Muscle layer of colon (tissue), 2 donors: ENCODE data around the gene CHSY1.
A peak's percentile ranks its signal among the peaks of the same experiment; 100 is the strongest.

Experiments
- H3K27ac ChIP-seq: one replicate; pipeline ENCODE4 v1.7.0; 2013; ENCODE audit warnings: low read depth, mild to moderate bottlenecking, low read length, moderate library complexity
- H3K27me3 ChIP-seq, 2 donors: one replicate each; pipeline ENCODE4 v1.7.0; 2013; ENCODE audit warnings: low read length in 2 of 2, mild to moderate bottlenecking in 2 of 2; ENCODE audit not compliant: insufficient read depth in 2 of 2, control insufficient read depth in 1 of 2
- H3K36me3 ChIP-seq: one replicate; pipeline ENCODE4 v1.7.0; 2013; ENCODE audit warnings: mild to moderate bottlenecking, low read length; ENCODE audit not compliant: insufficient read depth
- H3K4me1 ChIP-seq: one replicate; pipeline ENCODE4 v1.7.0; 2013; ENCODE audit warnings: mild to moderate bottlenecking, low read length; ENCODE audit not compliant: insufficient read depth
- H3K4me3 ChIP-seq, 2 donors: one replicate each; pipeline ENCODE4 v1.7.0; 2013; ENCODE audit warnings: low read length in 2 of 2, low read depth in 1 of 2, mild to moderate bottlenecking in 1 of 2, moderate library complexity in 1 of 2
- H3K9ac ChIP-seq: one replicate; pipeline ENCODE4 v1.7.0; 2013; ENCODE audit warnings: low read length
- H3K9me3 ChIP-seq: one replicate; pipeline ENCODE4 v1.7.0; 2013; ENCODE audit warnings: mild to moderate bottlenecking, low read length
- donor health status: abdominal sarcoma.
- donor health status: Adenocarcinoma of cecum.

The CHSY1 gene

DNA sequence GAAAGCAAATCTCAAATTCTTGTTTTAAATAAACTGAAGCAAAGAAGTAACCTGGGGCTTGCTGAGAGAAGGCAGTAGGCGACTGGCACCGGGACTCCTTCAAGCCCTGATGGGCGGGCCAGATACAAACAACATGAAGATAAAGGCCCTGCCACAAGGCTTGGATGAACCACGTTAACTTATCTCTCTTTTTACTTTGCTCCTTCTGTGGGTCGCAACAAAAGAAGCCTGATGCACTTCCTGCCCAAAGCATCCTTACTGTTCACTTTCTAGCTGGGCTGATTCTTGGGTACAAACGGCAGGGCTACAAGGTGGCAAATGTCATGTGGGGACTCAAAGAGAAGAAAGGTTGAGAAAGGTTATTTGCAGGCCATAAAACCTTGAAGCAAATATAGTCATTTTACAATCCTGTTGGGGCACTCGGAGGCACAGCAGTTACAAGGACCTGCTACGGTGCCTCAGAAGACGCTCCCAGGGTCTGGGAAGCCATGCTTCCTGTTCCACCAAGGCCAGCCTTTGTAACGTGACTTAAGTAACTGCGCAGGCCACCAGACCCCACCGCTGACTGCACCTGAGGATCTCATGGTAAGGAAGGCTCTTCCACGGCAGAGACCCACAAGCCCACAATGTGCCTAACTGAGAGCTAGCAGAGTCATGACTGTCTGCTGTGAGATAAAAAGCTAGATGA is 71.1 kb downstream of the CHSY1 start:
- no peaks in the 10 kb centered on the region for H3K27me3 ChIP-seq
- no peak overlapping the region for H3K4me3 ChIP-seq
- peaks cover 15% of the 10 kb centered on the region for H3K36me3 ChIP-seq
- no peaks in the 10 kb centered on the region for H3K9me3 ChIP-seq
- H3K4me1 ChIP-seq, result no peaks in the 10 kb centered on the region
- H3K27ac ChIP-seq, result no peak overlapping the region
- H3K9ac ChIP-seq, result no peak overlapping the region

DNA sequence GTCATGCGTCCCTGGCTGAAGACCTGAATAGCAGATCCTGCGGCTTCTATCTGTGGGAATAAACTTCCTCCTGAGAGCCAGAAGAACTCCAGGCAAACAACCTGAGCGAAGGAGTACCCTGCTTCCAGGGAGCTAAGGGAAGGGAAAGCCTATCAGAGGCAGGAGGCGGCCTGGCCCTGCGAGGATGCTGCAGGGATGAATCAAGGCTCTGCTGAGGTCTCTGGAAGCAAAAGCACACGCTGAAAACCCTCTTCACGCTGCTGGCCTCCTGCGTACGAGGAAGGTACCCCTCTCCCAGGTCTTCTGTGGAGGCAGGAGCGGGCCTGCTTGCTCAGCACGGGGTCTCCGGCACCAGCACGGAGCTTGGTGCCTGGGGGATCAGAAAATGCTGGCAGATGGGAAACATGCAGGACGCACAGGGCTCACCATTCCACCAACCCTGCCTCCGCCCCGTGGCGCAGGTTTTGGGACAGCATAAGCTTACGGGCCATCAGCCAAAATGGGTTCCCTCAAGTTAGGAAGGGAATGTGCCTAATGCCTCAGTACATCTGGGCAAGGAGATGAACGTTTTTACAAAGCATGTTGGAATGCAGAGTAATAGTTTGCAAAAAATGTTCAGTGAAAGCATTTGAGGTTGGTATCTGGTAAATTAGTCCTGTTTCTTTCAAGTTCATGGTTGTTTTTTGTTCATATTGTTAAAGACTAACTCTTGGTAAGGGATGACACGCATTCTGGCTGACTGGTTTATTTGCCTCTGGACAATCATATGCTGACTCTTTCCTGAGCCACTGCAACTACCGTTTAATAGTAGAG is 72.3 kb downstream of the CHSY1 start:
- H3K4me3 ChIP-seq, result no peak overlapping the region
- H3K36me3 ChIP-seq, result peaks cover 15% of the 10 kb centered on the region
- H3K27me3 ChIP-seq, result no peaks in the 10 kb centered on the region
- no peak overlapping the region for H3K9ac ChIP-seq
- no peaks in the 10 kb centered on the region for H3K9me3 ChIP-seq
- no peak overlapping the region for H3K27ac ChIP-seq
- H3K4me1 ChIP-seq, result no peaks in the 10 kb centered on the region

DNA sequence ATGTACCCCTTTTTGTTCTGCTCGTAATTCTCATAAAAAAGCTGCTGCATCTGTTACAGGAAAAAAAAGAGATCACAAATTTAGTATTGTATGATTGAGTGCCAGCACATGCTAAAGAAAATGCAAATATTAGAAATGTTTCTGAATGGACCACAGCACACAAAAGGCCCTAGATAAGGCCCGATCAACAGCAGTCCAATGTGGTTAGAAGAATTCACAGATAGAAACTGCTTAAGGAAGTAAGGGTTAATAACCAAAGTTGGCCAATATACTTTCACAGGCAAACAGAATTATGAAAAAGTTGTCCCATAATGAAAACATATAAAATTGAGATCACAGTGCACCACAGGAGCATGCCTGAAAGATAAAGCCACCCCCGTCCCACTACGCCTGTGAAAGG is 72.9 kb downstream of the CHSY1 start:
- Histone ChIP-seq H3K9ac (no peak overlapping the region), H3K27me3 (no peaks in the 10 kb centered on the region), H3K9me3 (no peaks in the 10 kb centered on the region), H3K27ac (no peak overlapping the region), H3K4me3 (no peak overlapping the region), H3K36me3 (peaks cover 15% of the 10 kb centered on the region), H3K4me1 (no peaks in the 10 kb centered on the region)

DNA sequence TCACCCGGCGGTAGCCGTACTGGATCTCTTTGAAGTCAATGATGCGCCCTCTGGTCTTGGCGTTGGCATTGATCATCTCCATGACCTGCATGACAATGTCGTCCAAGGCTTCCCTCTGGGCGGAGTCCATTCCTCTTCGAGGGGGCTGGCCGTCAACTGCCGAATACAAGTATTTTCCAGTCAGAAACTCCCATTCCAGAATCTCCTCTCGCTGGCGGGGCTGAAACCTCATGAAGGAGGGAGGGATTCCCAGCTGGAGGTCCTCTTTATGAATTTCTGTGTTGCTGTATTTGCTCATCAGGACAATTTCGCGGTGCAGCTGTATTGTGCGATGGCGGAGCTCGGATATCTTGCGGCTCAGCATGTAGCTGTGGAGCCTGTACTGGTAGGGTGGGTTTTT is 73.4 kb downstream of the CHSY1 start:
- Histone ChIP-seq H3K9ac (no peak overlapping the region), H3K36me3 (peaks cover 15% of the 10 kb centered on the region), H3K4me3 (no peak overlapping the region), H3K27me3 (no peaks in the 10 kb centered on the region), H3K9me3 (no peaks in the 10 kb centered on the region), H3K4me1 (no peaks in the 10 kb centered on the region), H3K27ac (no peak overlapping the region)

DNA sequence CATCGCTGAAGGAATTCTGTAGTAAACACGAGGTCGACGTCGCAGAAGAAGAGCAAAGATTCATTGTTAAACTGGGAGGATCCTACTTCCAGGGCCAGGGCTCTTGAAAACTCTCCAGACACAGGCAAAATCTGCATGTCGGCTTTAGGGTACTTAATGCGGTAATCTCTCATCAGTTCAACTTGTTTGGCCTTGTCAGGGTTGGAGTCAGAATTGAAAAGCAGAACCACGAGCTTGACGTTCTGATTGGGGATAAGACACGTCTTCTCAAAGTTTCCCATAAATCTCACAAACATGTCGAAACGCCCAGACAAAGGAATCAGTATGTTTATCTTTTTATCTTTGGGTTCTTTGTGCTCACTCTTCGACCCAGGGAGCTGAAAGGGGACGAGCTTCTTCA is 74.0 kb downstream of the CHSY1 start:
- Histone ChIP-seq H3K27ac (no peak overlapping the region), H3K27me3 (no peaks in the 10 kb centered on the region), H3K9ac (no peak overlapping the region), H3K36me3 (peaks cover 15% of the 10 kb centered on the region), H3K4me1 (no peaks in the 10 kb centered on the region), H3K4me3 (no peak overlapping the region), H3K9me3 (no peaks in the 10 kb centered on the region)

DNA sequence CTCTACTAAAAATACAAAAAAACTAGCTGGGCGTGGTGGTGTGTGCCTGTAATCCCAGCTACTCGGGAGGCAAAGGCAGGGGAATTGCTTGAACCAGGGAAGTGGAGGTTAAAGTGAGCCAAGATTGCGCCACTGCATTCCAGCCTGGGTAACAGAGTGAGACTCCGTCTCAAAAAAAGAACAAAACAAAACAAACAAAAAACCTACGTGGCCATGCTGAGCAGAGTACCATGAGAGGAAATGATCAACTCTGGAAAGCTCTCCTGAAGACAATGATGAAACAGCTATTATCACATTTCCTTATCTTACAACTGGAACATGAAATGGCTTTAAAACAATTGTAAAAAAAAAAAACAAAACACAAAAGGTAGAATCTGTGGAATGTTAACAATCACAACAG is 75.2 kb downstream of the CHSY1 start:
- Histone ChIP-seq H3K36me3 (peaks cover 15% of the 10 kb centered on the region), H3K4me1 (no peaks in the 10 kb centered on the region), H3K4me3 (no peak overlapping the region), H3K27me3 (no peaks in the 10 kb centered on the region), H3K9me3 (no peaks in the 10 kb centered on the region), H3K9ac (no peak overlapping the region), H3K27ac (no peak overlapping the region)

DNA sequence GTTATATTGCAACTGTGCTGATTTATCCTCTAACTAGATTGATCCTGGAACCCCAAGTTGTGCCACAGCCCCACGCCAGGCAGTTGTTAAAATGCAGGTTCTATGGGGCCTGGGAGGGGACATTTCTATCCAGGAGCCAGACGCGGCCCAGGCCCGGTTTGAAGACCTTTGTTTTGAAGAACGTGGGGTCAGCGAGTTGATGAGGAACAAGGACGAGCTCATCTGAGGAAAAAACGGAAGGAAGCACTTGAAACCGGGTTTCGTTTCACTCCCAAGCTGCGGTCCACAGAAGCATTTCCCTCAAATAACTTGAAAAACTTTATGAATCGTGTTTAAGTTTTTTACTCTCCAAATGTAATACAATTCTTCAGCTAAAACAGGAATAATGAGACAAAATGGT is 76.4 kb downstream of the CHSY1 start:
- Histone ChIP-seq H3K9ac (no peak overlapping the region), H3K27me3 (no peaks in the 10 kb centered on the region), H3K9me3 (no peaks in the 10 kb centered on the region), H3K4me3 (no peak overlapping the region), H3K36me3 (peaks cover 15% of the 10 kb centered on the region), H3K4me1 (no peaks in the 10 kb centered on the region), H3K27ac (no peak overlapping the region)

DNA sequence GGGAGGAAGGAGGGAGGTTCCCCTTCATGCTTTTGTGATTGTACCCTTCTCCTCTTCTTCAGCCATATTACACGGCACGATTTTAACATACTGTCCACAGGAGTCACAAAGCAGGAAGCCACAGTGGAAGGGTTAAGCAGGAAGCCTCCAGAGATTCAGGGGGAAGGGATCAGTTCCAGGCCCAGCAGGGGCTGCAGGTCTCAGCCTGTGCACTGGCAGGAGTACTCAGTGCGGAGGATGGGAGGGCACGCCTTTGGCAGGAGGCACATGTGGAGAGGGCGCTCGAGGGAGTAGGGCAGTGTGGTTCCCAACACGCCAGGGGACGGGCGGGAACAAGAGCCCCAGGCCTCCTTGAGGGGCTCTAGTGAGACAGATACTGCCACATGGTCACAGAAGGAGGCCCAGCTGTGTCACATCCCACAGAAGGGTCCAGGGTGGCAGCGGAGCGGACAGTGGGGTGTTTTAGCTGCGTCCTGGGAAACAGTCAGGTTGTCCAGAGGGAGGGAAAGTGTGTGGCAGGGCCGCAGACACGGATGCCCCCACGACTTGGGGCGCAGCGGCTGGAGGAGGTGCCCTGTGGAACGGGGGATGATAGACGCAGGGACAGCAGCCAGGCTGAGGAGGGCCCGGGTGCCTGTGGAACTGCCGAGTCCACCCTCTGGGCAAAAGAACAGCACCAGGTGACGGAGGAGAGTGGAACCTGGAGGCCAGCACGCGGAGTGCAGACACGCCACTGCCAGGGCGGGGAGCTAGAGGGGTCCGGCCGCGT is 77.5 kb downstream of the CHSY1 start:
- no peak overlapping the region for H3K9ac ChIP-seq
- no peak overlapping the region for H3K4me3 ChIP-seq
- no peaks in the 10 kb centered on the region for H3K27me3 ChIP-seq
- no peaks in the 10 kb centered on the region for H3K9me3 ChIP-seq
- peak overlapping the region; percentile 12 for H3K27ac ChIP-seq
- peaks cover 15% of the 10 kb centered on the region for H3K36me3 ChIP-seq
- H3K4me1 ChIP-seq, result no peaks in the 10 kb centered on the region

DNA sequence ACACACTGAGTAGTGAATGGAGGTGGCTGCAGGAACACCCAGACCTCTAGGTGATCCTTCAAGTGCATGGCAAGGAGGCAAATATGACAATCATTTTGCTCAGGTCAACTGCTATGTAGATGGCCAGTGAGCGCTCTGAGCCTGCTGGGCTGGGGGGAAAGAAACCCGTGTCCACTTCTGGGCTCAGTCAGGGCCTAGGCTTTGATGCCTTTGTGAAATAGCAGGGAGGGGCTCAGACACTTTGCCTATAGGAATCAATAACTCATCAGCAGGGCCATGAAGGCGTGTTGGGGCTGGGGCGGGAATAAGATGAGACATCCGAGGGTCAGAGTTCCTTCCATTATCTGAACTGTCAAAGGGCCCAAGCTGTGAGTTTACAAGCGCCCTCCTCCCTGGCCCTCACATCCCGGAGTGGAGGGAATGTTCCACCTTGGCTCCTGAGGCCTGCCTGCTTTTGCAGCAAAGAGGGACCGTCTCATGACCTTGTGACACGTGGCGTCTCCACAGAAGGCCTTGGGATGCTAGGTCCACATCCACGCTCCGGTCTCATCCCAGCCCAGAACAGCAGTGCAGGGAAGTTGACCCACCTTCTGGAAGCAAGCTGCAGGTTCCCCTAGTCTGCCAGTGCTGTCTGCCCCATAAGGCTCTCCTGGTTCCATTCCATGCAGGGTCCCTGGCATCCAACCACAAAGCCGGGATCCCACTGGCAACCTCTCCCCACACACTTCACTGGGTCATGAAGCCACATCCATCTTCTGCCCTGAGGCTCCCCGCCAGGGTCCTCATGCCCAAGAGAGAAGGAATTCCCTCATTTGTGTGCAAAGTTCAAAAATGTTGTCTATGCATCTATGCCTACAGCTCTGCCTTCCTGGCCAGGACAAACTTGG is 78.4 kb downstream of the CHSY1 start:
- Histone ChIP-seq H3K9ac (no peak overlapping the region), H3K4me1 (no peaks in the 10 kb centered on the region), H3K4me3 (no peak overlapping the region), H3K27ac (no peak overlapping the region), H3K9me3 (no peaks in the 10 kb centered on the region), H3K36me3 (peaks cover 13% of the 10 kb centered on the region), H3K27me3 (no peaks in the 10 kb centered on the region)

DNA sequence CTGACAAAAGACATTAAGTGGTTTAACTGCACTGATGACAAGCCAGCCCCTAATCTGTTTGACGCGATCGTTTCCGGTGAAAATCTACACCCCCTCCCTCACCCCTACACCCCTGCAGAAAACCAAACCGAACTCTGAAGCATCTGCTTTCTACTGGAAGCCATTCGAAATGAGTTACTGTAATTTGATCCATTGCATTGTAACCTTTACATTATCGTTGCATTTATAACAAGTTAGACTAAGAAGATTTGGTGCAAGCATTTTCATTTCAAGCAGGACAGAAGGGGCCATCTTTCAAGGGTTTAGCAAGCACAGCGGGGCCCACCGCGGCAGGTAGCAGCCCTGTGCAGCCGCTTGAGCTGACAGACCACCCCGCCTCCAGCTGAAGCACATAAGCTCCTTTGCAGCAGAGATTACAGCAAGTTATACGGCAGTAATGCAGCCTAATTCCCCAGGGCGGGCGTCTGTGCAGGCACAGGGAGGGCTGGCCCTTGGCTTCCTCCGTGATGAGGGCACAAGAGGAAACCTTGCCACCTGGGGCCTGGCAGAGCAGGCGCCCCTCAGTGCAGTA is 79.3 kb downstream of the CHSY1 start:
- H3K27me3 ChIP-seq, result no peaks in the 10 kb centered on the region
- H3K36me3 ChIP-seq, result peaks cover 4% of the 10 kb centered on the region
- no peak overlapping the region for H3K9ac ChIP-seq
- no peak overlapping the region for H3K27ac ChIP-seq
- no peak overlapping the region for H3K4me3 ChIP-seq
- no peaks in the 10 kb centered on the region for H3K4me1 ChIP-seq
- no peaks in the 10 kb centered on the region for H3K9me3 ChIP-seq
